Measurements from ENCODE around the gene TCF7.

GRCh38 chr5:134101686-134102439 lies 12.6 kb upstream of the TCF7 start:
- TF ChIP-seq YY1 (IDR thresholded peaks at IDR 0.05; ENCODE audit: low read depth) (no peak), CTCF (IDR thresholded peaks at IDR 0.05) (peak; percentile 75)

Data from SK-N-SH (cell line).